ENCODE measurements around the gene TMBIM4. TPM values are rescaled to one million over a fixed set of nuclear protein-coding genes. Genes with fewer than 3 reads are reported as not detected.

The TMBIM4 gene
- total RNA-seq, 1 donor from 2014 or later: 106 TPM

GRCh38 chr12:66140731-66141130, 29.1 kb downstream of the TMBIM4 start:
- DNase-seq (ENCODE audit: low read depth): peak; percentile 32

GRCh38 chr12:66139328-66139727, 30.5 kb downstream of the TMBIM4 start:
- no peak for DNase-seq (ENCODE audit: low read depth)

GRCh38 chr12:66137937-66138336, 31.9 kb downstream of the TMBIM4 start:
- no peak for DNase-seq (ENCODE audit: low read depth)

DNA sequence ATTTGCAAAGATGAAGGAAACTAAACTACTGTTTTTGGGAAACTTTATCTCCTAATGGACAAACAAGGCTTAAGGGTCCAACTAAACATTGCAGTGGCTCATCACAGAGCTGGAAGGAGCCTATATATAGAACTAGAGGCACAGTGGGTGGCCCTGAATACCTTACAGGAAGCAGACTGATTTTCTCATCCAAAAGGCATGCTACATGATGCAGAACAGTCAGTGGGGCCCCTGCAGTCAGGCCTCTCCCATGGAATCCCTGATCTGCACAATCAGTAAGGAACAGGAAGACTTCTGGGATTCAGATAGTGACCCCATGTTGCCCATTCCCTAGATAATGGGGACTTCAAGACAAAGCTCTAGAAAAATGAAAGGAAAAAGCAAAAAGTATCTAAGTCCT, 37.4 kb downstream of the TMBIM4 start:
- DNase-seq (ENCODE audit: low read depth): peak; percentile 68

DNA sequence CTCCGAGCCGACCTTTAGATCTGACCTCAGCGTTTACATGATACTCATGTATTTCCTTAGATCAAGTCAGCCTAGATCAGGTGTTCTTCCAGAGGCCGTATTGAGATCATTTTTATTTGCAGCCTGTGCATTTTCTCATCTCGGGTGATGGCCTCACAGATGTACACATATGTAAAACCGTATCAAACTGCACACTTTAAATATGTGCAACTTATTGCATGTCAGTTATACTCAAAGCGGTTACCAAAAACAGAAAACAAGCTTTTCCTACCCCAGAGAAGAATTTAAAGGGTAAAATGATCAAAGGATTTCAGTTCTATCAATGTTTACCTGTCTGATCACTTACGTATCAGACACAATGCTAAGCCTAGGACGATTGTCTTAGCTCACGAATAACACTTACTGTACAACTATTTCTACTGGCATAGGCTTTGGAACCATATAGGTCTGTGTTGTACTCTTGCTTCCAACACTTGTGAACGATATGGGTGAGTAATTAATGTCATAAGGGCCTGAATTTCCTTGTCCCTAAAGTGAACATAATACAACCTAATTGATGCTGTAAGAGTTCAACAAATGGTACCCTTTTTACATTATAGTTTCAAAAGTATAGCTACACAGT, 38.6 kb downstream of the TMBIM4 start:
- DNase-seq (ENCODE audit: low read depth): no peak

DNA sequence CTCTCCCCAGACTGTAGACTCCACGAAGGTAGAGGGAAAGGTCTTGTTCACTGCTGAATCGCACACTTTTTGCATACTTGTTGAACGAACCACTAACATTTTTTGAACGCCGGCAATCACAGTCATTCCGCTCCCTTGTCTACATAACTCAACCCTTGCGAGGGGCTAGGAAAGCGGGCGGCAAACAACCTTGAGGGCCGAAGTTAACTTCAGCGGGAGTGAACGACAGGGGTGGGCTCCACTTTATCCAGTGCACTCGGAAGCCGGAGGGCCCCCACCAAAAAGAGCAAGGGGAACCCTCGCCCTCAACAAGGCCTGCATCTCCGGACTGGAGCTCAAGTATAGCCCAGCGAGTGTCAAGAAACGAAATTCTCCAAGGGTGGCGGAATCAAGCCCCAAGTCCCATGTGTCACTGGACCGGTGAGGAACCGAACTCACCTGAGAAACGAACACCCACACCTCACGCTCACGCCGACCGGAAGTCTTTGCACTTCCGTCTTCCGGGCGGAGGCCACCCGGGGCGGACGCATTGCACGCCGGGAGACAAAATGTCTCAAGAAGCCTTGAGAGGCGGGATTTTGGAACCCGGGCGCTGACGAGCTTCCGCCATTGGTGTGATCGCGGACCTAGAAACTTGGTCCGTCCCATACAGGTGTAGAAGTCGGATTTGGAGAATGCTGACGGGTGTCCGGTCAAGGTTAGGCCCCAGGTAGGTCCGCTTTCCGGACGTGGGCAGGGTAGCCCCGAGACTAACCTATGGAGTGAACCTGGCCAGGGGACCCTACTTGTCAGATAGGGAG, 39.3 kb downstream of the TMBIM4 start, which contains the start of gene LLPH:
Gene LLPH (minus strand): TSS at position 484 of the 800 bp plus-strand sequence. CDS start 1,644 bp downstream, outside the sequence.
- DNase-seq (ENCODE audit: low read depth): peak; percentile 86

GRCh38 chr12:66129934-66130266, 39.9 kb downstream of the TMBIM4 start:
- peak; percentile 33 for DNase-seq (ENCODE audit: low read depth)

GRCh38 chr12:66127650-66128049, 42.1 kb downstream of the TMBIM4 start:
- DNase-seq (ENCODE audit: low read depth): no peak

DNA sequence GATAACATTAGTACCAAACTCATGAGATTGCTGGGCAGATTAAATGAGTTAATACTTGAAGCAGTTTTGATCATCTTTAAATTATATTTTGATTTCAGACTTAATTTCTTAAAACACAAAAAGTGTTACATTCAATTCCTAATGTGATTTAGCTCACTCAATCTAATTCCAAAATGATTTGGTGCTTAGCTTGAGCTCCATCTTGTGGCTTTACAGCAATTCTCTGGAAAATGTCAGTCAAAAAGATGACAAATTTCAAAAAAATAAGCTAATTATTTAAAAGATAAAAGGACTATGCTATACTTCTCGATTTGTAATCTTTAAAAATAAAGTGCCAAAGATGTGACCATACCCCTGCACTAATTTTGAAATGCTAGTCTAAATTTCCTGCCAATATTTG, 49.3 kb downstream of the TMBIM4 start:
- no peak for DNase-seq (ENCODE audit: low read depth)

GRCh38 chr12:66119870-66120241, 49.9 kb downstream of the TMBIM4 start:
- DNase-seq (ENCODE audit: low read depth): no peak

DNA sequence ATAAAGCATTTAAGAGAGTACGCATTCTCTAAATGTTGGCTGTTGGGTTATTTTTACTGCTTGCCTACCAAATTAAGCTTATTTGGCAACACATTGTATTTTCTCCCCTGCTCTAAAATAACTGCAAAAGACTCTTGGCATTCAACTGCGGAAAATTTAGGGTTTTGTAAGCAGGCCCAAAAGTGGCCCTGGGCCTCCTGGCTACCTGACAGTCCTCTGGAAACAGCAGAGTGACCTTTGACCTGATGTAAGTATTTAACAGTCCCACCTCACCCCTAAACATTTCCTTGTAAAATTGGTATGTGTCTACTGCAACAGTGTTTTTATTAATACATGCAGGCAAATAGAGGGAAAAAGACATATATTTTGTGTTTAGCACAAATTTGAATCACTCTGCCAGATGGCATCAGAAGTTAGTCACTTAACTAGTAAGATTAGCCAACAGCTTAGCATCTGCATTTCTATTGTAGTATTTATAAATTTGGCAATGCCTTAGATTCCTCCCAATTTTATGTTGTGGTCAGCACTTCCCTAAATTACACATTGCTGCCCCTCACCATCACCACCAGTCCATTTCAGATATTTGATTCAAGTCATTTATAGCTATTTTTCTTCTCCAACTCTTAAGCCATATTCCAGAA, 50.4 kb downstream of the TMBIM4 start:
- no peak for DNase-seq (ENCODE audit: low read depth)

DNA sequence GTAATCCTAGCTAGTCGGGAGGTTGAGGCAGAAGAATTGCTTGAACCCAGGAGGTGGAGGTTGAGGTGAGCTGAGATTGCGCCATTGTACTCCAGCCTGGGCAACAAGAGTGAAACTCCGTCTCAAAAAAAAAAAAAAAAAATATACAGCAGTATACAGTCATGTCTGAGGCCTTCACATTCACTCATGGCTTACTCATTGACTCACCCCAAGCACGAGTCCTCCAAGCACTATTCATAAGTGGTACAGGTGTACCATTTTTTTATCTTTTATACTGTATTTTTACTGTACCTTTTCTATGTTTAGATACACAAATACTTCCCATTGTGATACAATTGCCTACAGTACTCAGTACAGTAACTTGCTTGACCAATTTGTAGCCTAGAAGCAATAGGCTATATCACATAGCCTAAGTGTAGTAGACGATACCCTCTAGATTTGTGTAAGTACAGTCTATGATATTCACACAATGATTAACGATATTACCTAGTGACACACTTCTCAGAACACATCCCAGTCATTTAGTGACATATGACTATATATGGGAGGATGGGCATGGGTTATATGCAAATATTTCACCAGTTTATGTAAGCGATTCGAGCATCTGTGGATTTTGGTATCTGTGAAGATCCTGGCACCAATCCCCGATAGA, 51.4 kb downstream of the TMBIM4 start:
- peak; percentile 48 for DNase-seq (ENCODE audit: low read depth)

DNA sequence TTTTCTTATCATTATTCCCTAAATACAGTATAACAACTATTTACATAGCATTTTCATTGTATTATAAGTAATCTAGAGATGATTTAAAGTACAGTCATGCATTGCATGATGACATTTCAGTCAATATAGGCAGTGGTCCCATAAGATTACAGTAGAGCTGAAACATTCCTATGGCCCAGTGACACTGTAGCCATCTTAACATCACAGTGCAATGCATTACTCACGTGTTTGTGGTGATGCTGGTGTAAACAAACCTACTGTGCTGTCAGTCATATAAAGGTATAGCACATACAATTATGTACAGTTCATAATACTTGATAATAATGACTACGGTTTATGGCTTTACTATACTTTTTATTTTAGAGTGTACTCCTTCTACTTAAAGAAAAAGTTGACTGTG, 52.6 kb downstream of the TMBIM4 start:
- no peak for DNase-seq (ENCODE audit: low read depth)

- DNase-seq (ENCODE audit: low read depth): no peak
These were observed 54.7 kb downstream of the TMBIM4 start for GRCh38 chr12:66115071-66115600.

- no peak for DNase-seq (ENCODE audit: low read depth)
These were observed 56.3 kb downstream of the TMBIM4 start for GRCh38 chr12:66113471-66113870.

GRCh38 chr12:66111605-66112004, 58.2 kb downstream of the TMBIM4 start:
- peak; percentile 32 for DNase-seq (ENCODE audit: low read depth)

DNA sequence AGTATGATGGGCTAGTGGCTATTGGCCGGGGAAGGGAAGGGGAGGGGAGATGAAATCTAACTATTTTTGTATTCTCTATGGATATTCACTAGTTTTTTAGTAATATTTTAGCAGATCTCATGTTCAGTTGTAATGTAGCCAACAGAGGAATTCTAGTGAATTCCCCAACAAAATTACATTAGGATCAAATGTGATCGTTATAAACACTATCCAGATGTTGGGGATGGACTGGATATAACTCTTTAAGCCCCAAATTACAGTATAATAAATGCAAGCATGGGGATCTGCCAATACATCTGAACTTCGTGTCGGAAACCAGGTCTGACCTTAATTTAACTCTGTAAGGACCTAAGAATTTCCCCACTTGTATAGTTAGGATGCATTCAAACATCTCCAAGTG, 60.7 kb downstream of the TMBIM4 start:
- DNase-seq (ENCODE audit: low read depth): no peak

DNA sequence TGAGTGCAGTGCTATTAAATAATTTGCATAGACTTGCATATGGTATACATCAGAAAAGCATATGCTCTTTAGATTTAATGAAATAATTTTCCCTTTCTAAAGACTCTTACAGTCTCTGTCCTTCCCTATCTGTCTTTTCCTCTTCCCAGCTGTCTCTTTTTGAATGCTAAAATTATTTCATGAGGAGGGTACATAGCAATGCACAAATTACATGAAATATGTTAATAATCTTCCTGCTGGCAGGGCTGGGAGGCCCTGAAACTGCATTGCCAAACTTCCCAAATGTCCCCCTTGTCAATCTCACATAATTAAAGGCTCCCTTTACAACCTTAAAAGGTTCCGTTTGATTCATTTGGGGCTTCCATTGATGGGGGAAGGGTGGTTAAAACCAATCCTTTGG, 61.4 kb downstream of the TMBIM4 start:
- no peak for DNase-seq (ENCODE audit: low read depth)

GRCh38 chr12:66107451-66107915, 62.3 kb downstream of the TMBIM4 start:
- peak; percentile 95 for DNase-seq (ENCODE audit: low read depth)

- no peak for DNase-seq (ENCODE audit: low read depth)
These were observed 66.5 kb downstream of the TMBIM4 start for GRCh38 chr12:66103016-66103913.
